ENCODE data around the gene ARID5B.

- TF ChIP-seq ATF2 (CRISPR knock-in tag; IDR thresholded peaks at IDR 0.05; ENCODE audit: borderline replicate concordance, low read depth) (no peak), NFE2L1 (CRISPR knock-in tag; IDR thresholded peaks at IDR 0.05) (no peak), ERG (CRISPR knock-in tag; IDR thresholded peaks at IDR 0.05) (no peak)
Measured at GRCh38 chr10:62023329-62023728, 121.8 kb downstream of the ARID5B start.

All from WTC11 (cell line).